Skeletal muscle satellite cell (primary cell): Measurements from ENCODE around the gene CD200R1.
"Not testable (repeated sequence)": the region's sequence is repeated elsewhere in the genome, so short reads cannot be mapped to it uniquely, and the experiment has no call there.

ENCODE experiments used
- H3K27me3 ChIP-seq: 2 replicates; pipeline ENCODE4 v1.7.0; 2013; ENCODE audit warnings: low read length; ENCODE audit not compliant: control insufficient read depth, insufficient read depth
- H3K36me3 ChIP-seq: 2 replicates; pipeline ENCODE4 v1.7.0; 2013; ENCODE audit warnings: mild to moderate bottlenecking, control low read depth, low read length; ENCODE audit not compliant: insufficient read depth
- H3K4me1 ChIP-seq: 2 replicates; pipeline ENCODE4 v1.7.0; 2013; ENCODE audit warnings: low read length; ENCODE audit not compliant: control insufficient read depth, insufficient read depth
- H3K4me2 ChIP-seq: 2 replicates; pipeline ENCODE4 v1.7.0; 2013; ENCODE audit warnings: mild to moderate bottlenecking, low read length
- H3K4me3 ChIP-seq: 2 replicates; pipeline ENCODE4 v1.7.0; 2013; ENCODE audit warnings: low read length
- H3K9ac ChIP-seq: 2 replicates; pipeline ENCODE4 v1.7.0; 2013; ENCODE audit warnings: mild to moderate bottlenecking, low read depth, low read length, moderate library complexity
- H3K9me3 ChIP-seq: replicated peaks from 2 replicates; pipeline ENCODE4 v1.7.0; 2013; ENCODE audit warnings: mild to moderate bottlenecking, control low read depth, low read length

The CD200R1 gene

GRCh38 chr3:112925969-112926368 is 48.9 kb downstream of the CD200R1 start:
- no peak overlapping the region for H3K4me3 ChIP-seq
- no peaks in the 10 kb centered on the region for H3K4me1 ChIP-seq
- H3K4me2 ChIP-seq, result no peak overlapping the region
- no peaks in the 10 kb centered on the region for H3K9me3 ChIP-seq
- no peaks in the 10 kb centered on the region for H3K36me3 ChIP-seq
- no peaks in the 10 kb centered on the region for H3K27me3 ChIP-seq
- H3K9ac ChIP-seq, result no peak overlapping the region

GRCh38 chr3:112925560-112925959 is 49.3 kb downstream of the CD200R1 start:
- no peaks in the 10 kb centered on the region for H3K36me3 ChIP-seq
- H3K27me3 ChIP-seq, result no peaks in the 10 kb centered on the region
- no peak overlapping the region for H3K4me2 ChIP-seq
- H3K9ac ChIP-seq, result no peak overlapping the region
- no peaks in the 10 kb centered on the region for H3K4me1 ChIP-seq
- H3K4me3 ChIP-seq, result no peak overlapping the region
- no peaks in the 10 kb centered on the region for H3K9me3 ChIP-seq

GRCh38 chr3:112919541-112919940 is 55.4 kb downstream of the CD200R1 start:
- H3K27me3 ChIP-seq, H3K4me1 ChIP-seq, H3K9me3 ChIP-seq, H3K4me2 ChIP-seq, H3K4me3 ChIP-seq, H3K9ac ChIP-seq, H3K36me3 ChIP-seq: not testable (repeated sequence)

GRCh38 chr3:112908252-112908651 is 66.7 kb downstream of the CD200R1 start:
- no peaks in the 10 kb centered on the region for H3K36me3 ChIP-seq
- no peaks in the 10 kb centered on the region for H3K27me3 ChIP-seq
- no peak overlapping the region for H3K4me2 ChIP-seq
- no peak overlapping the region for H3K4me3 ChIP-seq
- no peak overlapping the region for H3K9ac ChIP-seq
- H3K4me1 ChIP-seq, result no peaks in the 10 kb centered on the region
- no peaks in the 10 kb centered on the region for H3K9me3 ChIP-seq

GRCh38 chr3:112904786-112905185 is 70.1 kb downstream of the CD200R1 start:
- no peaks in the 10 kb centered on the region for H3K4me1 ChIP-seq
- H3K27me3 ChIP-seq, result no peaks in the 10 kb centered on the region
- no peak overlapping the region for H3K4me3 ChIP-seq
- no peak overlapping the region for H3K4me2 ChIP-seq
- H3K9me3 ChIP-seq, result no peaks in the 10 kb centered on the region
- no peak overlapping the region for H3K9ac ChIP-seq
- no peaks in the 10 kb centered on the region for H3K36me3 ChIP-seq

- no peak overlapping the region for H3K9ac ChIP-seq
- no peak overlapping the region for H3K4me3 ChIP-seq
- H3K4me1 ChIP-seq, result no peaks in the 10 kb centered on the region
- no peak overlapping the region for H3K4me2 ChIP-seq
- H3K27me3 ChIP-seq, result no peaks in the 10 kb centered on the region
- H3K36me3 ChIP-seq, result no peaks in the 10 kb centered on the region
- H3K9me3 ChIP-seq, result no peaks in the 10 kb centered on the region
These were observed 74.8 kb downstream of the CD200R1 start for GRCh38 chr3:112900113-112900512.

GRCh38 chr3:112897791-112898190 is 77.1 kb downstream of the CD200R1 start:
- Histone ChIP-seq H3K27me3 (no peaks in the 10 kb centered on the region), H3K4me3 (no peak overlapping the region), H3K9me3 (no peaks in the 10 kb centered on the region), H3K9ac (no peak overlapping the region), H3K36me3 (no peaks in the 10 kb centered on the region), H3K4me1 (peaks cover 3% of the 10 kb centered on the region), H3K4me2 (no peak overlapping the region)

- H3K4me1 ChIP-seq, result peaks cover 3% of the 10 kb centered on the region
- H3K27me3 ChIP-seq, result no peaks in the 10 kb centered on the region
- no peak overlapping the region for H3K4me3 ChIP-seq
These were observed 80.6 kb downstream of the CD200R1 start for GRCh38 chr3:112894258-112894657.

GRCh38 chr3:112889357-112889756 is 85.5 kb downstream of the CD200R1 start:
- Histone ChIP-seq H3K36me3 (no peaks in the 10 kb centered on the region), H3K9ac (no peak overlapping the region), H3K27me3 (no peaks in the 10 kb centered on the region), H3K4me3 (no peak overlapping the region), H3K4me1 (peaks cover 5% of the 10 kb centered on the region), H3K9me3 (no peaks in the 10 kb centered on the region), H3K4me2 (no peak overlapping the region)

More at GRCh38 chr3:112894258-112894657, 80.6 kb downstream of the CD200R1 start:
- no peaks in the 10 kb centered on the region for H3K9me3 ChIP-seq
- H3K36me3 ChIP-seq, result no peaks in the 10 kb centered on the region
- no peak overlapping the region for H3K4me2 ChIP-seq
- no peak overlapping the region for H3K9ac ChIP-seq

GRCh38 chr3:112888381-112889085 is 86.4 kb downstream of the CD200R1 start:
- Histone ChIP-seq H3K4me2 (no peak overlapping the region), H3K27me3 (no peaks in the 10 kb centered on the region), H3K9me3 (no peaks in the 10 kb centered on the region), H3K4me3 (no peak overlapping the region), H3K4me1 (peaks cover 4% of the 10 kb centered on the region), H3K36me3 (no peaks in the 10 kb centered on the region), H3K9ac (no peak overlapping the region)

- H3K36me3 ChIP-seq, result no peaks in the 10 kb centered on the region
- H3K4me2 ChIP-seq, result no peak overlapping the region
- no peaks in the 10 kb centered on the region for H3K27me3 ChIP-seq
- no peak overlapping the region for H3K4me3 ChIP-seq
- H3K9me3 ChIP-seq, result no peaks in the 10 kb centered on the region
- H3K4me1 ChIP-seq, result peaks cover 4% of the 10 kb centered on the region
- no peak overlapping the region for H3K9ac ChIP-seq
These were observed 90.1 kb downstream of the CD200R1 start for GRCh38 chr3:112884678-112885290.

GRCh38 chr3:112881891-112882290 is 93.0 kb downstream of the CD200R1 start:
- H3K9me3 ChIP-seq, result no peaks in the 10 kb centered on the region
- H3K27me3 ChIP-seq, result no peaks in the 10 kb centered on the region
- no peaks in the 10 kb centered on the region for H3K36me3 ChIP-seq
- no peak overlapping the region for H3K9ac ChIP-seq
- H3K4me3 ChIP-seq, result no peak overlapping the region
- H3K4me2 ChIP-seq, result no peak overlapping the region
- no peaks in the 10 kb centered on the region for H3K4me1 ChIP-seq
